Neural cell (in vitro differentiated cells): ENCODE data around the gene PTPRN2. TPM values are rescaled to one million over a fixed set of nuclear protein-coding genes. Genes with fewer than 3 reads are reported as not detected.

Source experiments
- H2AFZ ChIP-seq: fragments of 200-600, 300-800 bp; sonication (generic), shearing (Covaris generic); 2 replicates; pipeline ENCODE4 v1.6.0; 2014; ENCODE audit warnings: low read depth, mild to moderate bottlenecking, antibody characterized with exemption, low read length, moderate library complexity
- H3F3A ChIP-seq: fragments of 200-600 bp; shearing (Covaris generic); 2 replicates; pipeline ENCODE4 v1.6.1; 2016; ENCODE audit warnings: mild to moderate bottlenecking, moderate library complexity, mixed read lengths, antibody characterized with exemption, low read length; ENCODE audit not compliant: insufficient read depth, poor library complexity, severe bottlenecking
- H3K27ac ChIP-seq: fragments of 200-600, 300-800 bp; sonication (generic), shearing (Covaris generic); 2 replicates; pipeline ENCODE4 v1.5.1; 2014; ENCODE audit warnings: mild to moderate bottlenecking, low read length, moderate library complexity
- H3K27me3 ChIP-seq: fragments of 300-800, 200-600 bp; sonication (generic), shearing (Covaris generic); 2 replicates; pipeline ENCODE4 v1.6.0; 2014; ENCODE audit warnings: mild to moderate bottlenecking, low read depth, low read length, moderate library complexity; ENCODE audit not compliant: insufficient read depth
- H3K36me3 ChIP-seq: fragments of 300-800, 200-600 bp; sonication (generic), shearing (Covaris generic); 2 replicates; pipeline ENCODE4 v1.5.1; 2014; ENCODE audit warnings: mild to moderate bottlenecking, antibody characterized with exemption, low read length, moderate library complexity; ENCODE audit not compliant: insufficient read depth
- H3K4me2 ChIP-seq: fragments of 300-800, 200-600 bp; sonication (generic), shearing (Covaris generic); 2 replicates; pipeline ENCODE4 v1.6.0; 2014; ENCODE audit warnings: mild to moderate bottlenecking, low read length
- H3K4me3 ChIP-seq: fragments of 300-800, 200-600 bp; sonication (generic), shearing (Covaris generic); 2 replicates; pipeline ENCODE4 v1.5.1; 2014; ENCODE audit warnings: mild to moderate bottlenecking, low read length, moderate library complexity
- H3K79me2 ChIP-seq: fragments of 200-600 bp; shearing (Covaris generic); replicated peaks from 2 replicates; pipeline ENCODE4 v1.6.0; 2014; ENCODE audit warnings: mild to moderate bottlenecking, low read length, moderate library complexity; ENCODE audit not compliant: insufficient read depth
- H3K9ac ChIP-seq: fragments of 300-800, 200-600 bp; sonication (generic), shearing (Covaris generic); 2 replicates; pipeline ENCODE4 v1.6.1; 2016; ENCODE audit warnings: mild to moderate bottlenecking, low read length, mixed read lengths
- H3K9me2 ChIP-seq: fragments of 200-600 bp; shearing (Covaris generic); 2 replicates; pipeline ENCODE4 v1.6.1; 2016; ENCODE audit warnings: mild to moderate bottlenecking, low read length, mixed read lengths; ENCODE audit not compliant: insufficient read depth
- H3K9me3 ChIP-seq: fragments of 200-600, 300-800 bp; sonication (generic), shearing (Covaris generic); 2 replicates; pipeline ENCODE4 v1.6.1; 2016; ENCODE audit warnings: mild to moderate bottlenecking, mixed run types, low read length, moderate library complexity, mixed read lengths
- H4K20me1 ChIP-seq: fragments of 200-600 bp; shearing (Covaris generic); 2 replicates; pipeline ENCODE4 v1.6.1; 2016; ENCODE audit warnings: mild to moderate bottlenecking, mixed run types; ENCODE audit not compliant: insufficient read depth
- EP300 ChIP-seq: fragments of 450-650 bp; conservative IDR thresholded peaks from 2 replicates; pipeline ENCODE4 v1.6.1; 2014; ENCODE audit warnings: antibody characterized with exemption, mild to moderate bottlenecking, moderate library complexity; ENCODE audit not compliant: poor library complexity, severe bottlenecking
- EZH2 ChIP-seq: fragments of 200-600, 300-800 bp; shearing (Covaris generic), sonication (generic); IDR thresholded peaks from 2 replicates; pipeline ENCODE4 v1.6.1; 2014; ENCODE audit warnings: antibody characterized with exemption, low read length, borderline replicate concordance, mild to moderate bottlenecking; ENCODE audit not compliant: insufficient read depth, poor library complexity, severe bottlenecking
- MXI1 ChIP-seq: fragments of 450-650 bp; conservative IDR thresholded peaks from 2 replicates; pipeline ENCODE4 v1.6.1; 2014; ENCODE audit warnings: antibody characterized with exemption, mild to moderate bottlenecking; ENCODE audit not compliant: poor library complexity, severe bottlenecking
- POLR2AphosphoS5 ChIP-seq: IDR thresholded peaks from 2 replicates; pipeline ENCODE4 v1.6.1; 2012
- RAD21 ChIP-seq: fragments of 450-650 bp; conservative IDR thresholded peaks from 2 replicates; pipeline ENCODE4 v1.6.1; 2014; ENCODE audit warnings: antibody characterized with exemption, mild to moderate bottlenecking, moderate library complexity
- SMC3 ChIP-seq: fragments of 450-650 bp; conservative IDR thresholded peaks from 2 replicates; pipeline ENCODE4 v1.6.1; 2014; ENCODE audit warnings: antibody characterized with exemption, mild to moderate bottlenecking, moderate library complexity; ENCODE audit not compliant: poor library complexity
- TAF1 ChIP-seq: IDR thresholded peaks from 2 replicates; pipeline ENCODE4 v1.6.1; 2012; ENCODE audit warnings: low read depth
- polyA plus RNA-seq: library from polyadenylated mRNA; depleted of rRNA; stranded (reverse); fragments of >200 nt; gene quantifications from 2 replicates; pipeline ENCODE4 v1.2.3, GENCODE V29; 2014
- TF ChIP-seq, protein P1 (sequence below): IDR thresholded peaks from 2 replicates; pipeline ENCODE4 v1.6.1; 2012; ENCODE audit warnings: borderline replicate concordance
- TF ChIP-seq, protein P2 (sequence below): fragments of 450-650 bp; IDR thresholded peaks from 2 replicates; pipeline ENCODE4 v1.5.1; 2014; ENCODE audit warnings: antibody characterized with exemption, mild to moderate bottlenecking, moderate library complexity; ENCODE audit not compliant: poor library complexity, severe bottlenecking

PTPRN2 gene
- polyA plus RNA-seq, 1 donor from 2014 or later = 31.0 TPM

DNA sequence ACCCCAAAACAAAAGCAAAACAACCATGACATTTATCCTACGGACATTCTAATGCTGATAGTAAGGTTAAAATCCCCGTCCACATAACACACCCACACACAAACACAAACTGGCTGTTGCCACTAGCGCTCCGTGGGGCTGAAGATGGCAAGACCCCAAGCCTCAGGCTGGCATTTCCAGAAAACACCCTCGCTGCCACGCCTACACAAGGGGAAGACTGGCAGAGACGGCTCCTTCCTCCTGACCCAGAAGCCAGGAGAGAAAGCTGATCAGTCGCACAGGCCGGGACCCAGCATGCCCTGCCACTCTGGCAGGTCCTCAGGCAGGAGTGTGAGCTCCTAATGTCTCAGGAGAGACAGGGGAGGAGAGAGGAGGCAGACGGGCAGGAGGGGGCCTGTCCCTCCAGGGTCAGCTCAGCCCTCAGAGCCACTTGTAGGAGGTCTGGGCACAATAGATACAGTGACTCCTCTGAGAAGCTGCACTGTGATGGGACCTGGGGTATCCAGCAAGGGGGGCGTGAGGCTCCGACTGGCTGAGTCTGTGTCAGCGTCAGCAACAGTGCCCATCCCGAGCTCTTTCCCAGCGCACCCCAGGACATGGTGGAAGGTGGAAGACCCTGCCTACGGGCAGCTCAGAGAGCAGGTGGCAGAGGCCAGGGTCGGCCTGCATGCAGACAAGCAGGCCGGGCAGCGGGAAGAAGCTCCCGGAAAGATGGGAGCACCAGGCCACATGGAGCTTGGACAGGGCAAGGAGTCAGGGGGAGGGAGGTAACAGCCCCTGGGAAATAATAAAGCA lies 326.9 kb downstream of the PTPRN2 start:
- no peak overlapping the region for H3K27ac ChIP-seq
- TF ChIP-seq MXI1 (no peak), SMC3 (no peak), TAF1 (no peak), RAD21 (no peak), EP300 (no peak), EZH2 (no peak), POLR2AphosphoS5 (no peak)
- TF ChIP-seq, protein P1, sequence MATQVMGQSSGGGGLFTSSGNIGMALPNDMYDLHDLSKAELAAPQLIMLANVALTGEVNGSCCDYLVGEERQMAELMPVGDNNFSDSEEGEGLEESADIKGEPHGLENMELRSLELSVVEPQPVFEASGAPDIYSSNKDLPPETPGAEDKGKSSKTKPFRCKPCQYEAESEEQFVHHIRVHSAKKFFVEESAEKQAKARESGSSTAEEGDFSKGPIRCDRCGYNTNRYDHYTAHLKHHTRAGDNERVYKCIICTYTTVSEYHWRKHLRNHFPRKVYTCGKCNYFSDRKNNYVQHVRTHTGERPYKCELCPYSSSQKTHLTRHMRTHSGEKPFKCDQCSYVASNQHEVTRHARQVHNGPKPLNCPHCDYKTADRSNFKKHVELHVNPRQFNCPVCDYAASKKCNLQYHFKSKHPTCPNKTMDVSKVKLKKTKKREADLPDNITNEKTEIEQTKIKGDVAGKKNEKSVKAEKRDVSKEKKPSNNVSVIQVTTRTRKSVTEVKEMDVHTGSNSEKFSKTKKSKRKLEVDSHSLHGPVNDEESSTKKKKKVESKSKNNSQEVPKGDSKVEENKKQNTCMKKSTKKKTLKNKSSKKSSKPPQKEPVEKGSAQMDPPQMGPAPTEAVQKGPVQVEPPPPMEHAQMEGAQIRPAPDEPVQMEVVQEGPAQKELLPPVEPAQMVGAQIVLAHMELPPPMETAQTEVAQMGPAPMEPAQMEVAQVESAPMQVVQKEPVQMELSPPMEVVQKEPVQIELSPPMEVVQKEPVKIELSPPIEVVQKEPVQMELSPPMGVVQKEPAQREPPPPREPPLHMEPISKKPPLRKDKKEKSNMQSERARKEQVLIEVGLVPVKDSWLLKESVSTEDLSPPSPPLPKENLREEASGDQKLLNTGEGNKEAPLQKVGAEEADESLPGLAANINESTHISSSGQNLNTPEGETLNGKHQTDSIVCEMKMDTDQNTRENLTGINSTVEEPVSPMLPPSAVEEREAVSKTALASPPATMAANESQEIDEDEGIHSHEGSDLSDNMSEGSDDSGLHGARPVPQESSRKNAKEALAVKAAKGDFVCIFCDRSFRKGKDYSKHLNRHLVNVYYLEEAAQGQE = no peak
- TF ChIP-seq, protein P2, sequence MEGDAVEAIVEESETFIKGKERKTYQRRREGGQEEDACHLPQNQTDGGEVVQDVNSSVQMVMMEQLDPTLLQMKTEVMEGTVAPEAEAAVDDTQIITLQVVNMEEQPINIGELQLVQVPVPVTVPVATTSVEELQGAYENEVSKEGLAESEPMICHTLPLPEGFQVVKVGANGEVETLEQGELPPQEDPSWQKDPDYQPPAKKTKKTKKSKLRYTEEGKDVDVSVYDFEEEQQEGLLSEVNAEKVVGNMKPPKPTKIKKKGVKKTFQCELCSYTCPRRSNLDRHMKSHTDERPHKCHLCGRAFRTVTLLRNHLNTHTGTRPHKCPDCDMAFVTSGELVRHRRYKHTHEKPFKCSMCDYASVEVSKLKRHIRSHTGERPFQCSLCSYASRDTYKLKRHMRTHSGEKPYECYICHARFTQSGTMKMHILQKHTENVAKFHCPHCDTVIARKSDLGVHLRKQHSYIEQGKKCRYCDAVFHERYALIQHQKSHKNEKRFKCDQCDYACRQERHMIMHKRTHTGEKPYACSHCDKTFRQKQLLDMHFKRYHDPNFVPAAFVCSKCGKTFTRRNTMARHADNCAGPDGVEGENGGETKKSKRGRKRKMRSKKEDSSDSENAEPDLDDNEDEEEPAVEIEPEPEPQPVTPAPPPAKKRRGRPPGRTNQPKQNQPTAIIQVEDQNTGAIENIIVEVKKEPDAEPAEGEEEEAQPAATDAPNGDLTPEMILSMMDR = no peak
- H3K9ac ChIP-seq = no peak overlapping the region
- no peaks in the 10 kb centered on the region for H3K36me3 ChIP-seq
- H3K9me2 ChIP-seq = no peaks in the 10 kb centered on the region
- no peaks in the 10 kb centered on the region for H4K20me1 ChIP-seq
- H2AFZ ChIP-seq = no peak overlapping the region
- H3K9me3 ChIP-seq = no peaks in the 10 kb centered on the region
- no peak overlapping the region for H3K4me3 ChIP-seq
- H3F3A ChIP-seq = no peaks in the 10 kb centered on the region
- H3K4me2 ChIP-seq = no peak overlapping the region
- no peaks in the 10 kb centered on the region for H3K79me2 ChIP-seq
- H3K27me3 ChIP-seq = no peaks in the 10 kb centered on the region

DNA sequence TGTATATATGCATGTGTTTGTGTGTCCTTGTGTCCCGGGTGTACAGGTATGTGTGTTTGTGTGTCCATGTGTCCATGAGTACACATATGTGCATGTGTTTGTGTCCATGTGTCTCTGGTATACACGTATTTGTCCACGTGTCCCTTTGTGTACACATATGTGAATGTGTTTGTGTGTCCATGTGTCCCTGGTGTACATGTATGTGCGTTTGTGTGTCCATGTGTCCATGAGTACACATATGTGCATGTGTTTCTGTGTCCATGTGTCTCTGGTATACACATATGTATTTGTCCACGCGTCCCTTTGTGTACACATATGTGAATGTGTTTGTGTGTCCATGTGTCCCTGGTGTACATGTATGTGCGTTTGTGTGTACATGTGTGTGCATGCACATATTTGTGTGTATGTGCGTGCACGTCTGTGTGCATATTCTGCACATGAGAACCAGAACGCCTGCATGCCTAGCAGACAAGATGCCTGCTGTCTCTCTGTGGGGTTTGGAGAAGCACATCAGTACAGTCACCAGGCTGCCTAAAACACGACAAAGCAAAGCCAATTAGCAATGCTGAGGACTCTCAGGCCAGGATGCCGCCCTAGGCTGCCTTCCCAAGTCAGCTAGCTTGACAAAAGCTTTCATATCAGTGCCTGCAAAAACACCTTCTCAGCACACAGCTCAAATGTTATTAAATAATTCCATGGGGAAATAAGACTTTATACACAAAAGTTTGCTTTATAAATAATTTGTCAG lies 327.8 kb downstream of the PTPRN2 start:
- no peak overlapping the region for H2AFZ ChIP-seq
- H3K36me3 ChIP-seq = no peaks in the 10 kb centered on the region
- H3K9ac ChIP-seq = no peak overlapping the region
- H3K27me3 ChIP-seq = no peaks in the 10 kb centered on the region
- H3K79me2 ChIP-seq = no peaks in the 10 kb centered on the region
- no peak overlapping the region for H3K4me2 ChIP-seq
- no peak overlapping the region for H3K27ac ChIP-seq
- no peak for TF ChIP-seq MXI1
- TF ChIP-seq, protein P2 = no peak
- TF ChIP-seq EZH2 = no peak
- no peak for TF ChIP-seq EP300
- TF ChIP-seq, protein P1 = no peak
- TF ChIP-seq RAD21 = no peak
- no peak for TF ChIP-seq SMC3
- TF ChIP-seq POLR2AphosphoS5 = no peak
- no peak for TF ChIP-seq TAF1
- H3K9me2 ChIP-seq = no peaks in the 10 kb centered on the region
- no peaks in the 10 kb centered on the region for H3F3A ChIP-seq
- H3K4me3 ChIP-seq = no peak overlapping the region
- no peaks in the 10 kb centered on the region for H3K9me3 ChIP-seq
- H4K20me1 ChIP-seq = no peaks in the 10 kb centered on the region
